Loucy (cell line): Measurements from ENCODE around the gene SLX4.

Experiments used
- H2AFZ ChIP-seq: fragments of 200-600 bp; sonication (generic); 2 replicates; pipeline ENCODE4 v1.6.0; 2016; ENCODE audit warnings: antibody characterized with exemption, mild to moderate bottlenecking, low read length, moderate library complexity
- H3F3A ChIP-seq: fragments of 200-600 bp; 2 replicates; pipeline ENCODE4 v1.6.0; 2016; ENCODE audit warnings: antibody characterized with exemption, low read depth, mild to moderate bottlenecking
- H3K27me3 ChIP-seq: fragments of 200-600 bp; sonication (generic); 2 replicates; pipeline ENCODE4 v1.6.1; 2014; ENCODE audit warnings: low read length, mild to moderate bottlenecking; ENCODE audit not compliant: insufficient read depth, poor library complexity, severe bottlenecking
- H3K36me3 ChIP-seq: fragments of 200-600 bp; sonication (generic); 2 replicates; pipeline ENCODE4 v1.6.1; 2016; ENCODE audit warnings: low read length; ENCODE audit not compliant: insufficient read depth
- H3K4me1 ChIP-seq: fragments of 200-600 bp; sonication (generic); 2 replicates; pipeline ENCODE4 v1.5.1; 2014; ENCODE audit warnings: low read length, mild to moderate bottlenecking; ENCODE audit not compliant: insufficient read depth, poor library complexity, severe bottlenecking
- H3K4me2 ChIP-seq: fragments of 200-600 bp; sonication (generic); 2 replicates; pipeline ENCODE4 v1.6.0; 2014; ENCODE audit warnings: antibody characterized with exemption, low read length, low read depth, mild to moderate bottlenecking; ENCODE audit not compliant: poor library complexity, severe bottlenecking
- H3K4me3 ChIP-seq: fragments of 200-600 bp; sonication (generic); 2 replicates; pipeline ENCODE4 v1.5.1; 2014; ENCODE audit warnings: low read length, mild to moderate bottlenecking, mixed read lengths; ENCODE audit not compliant: poor library complexity, severe bottlenecking
- H3K79me2 ChIP-seq: fragments of 200-600 bp; sonication (generic); 2 replicates; pipeline ENCODE4 v1.6.1; 2014; ENCODE audit warnings: low read length; ENCODE audit not compliant: insufficient read depth
- H3K9ac ChIP-seq: fragments of 200-600 bp; sonication (generic); 2 replicates; pipeline ENCODE4 v1.6.0; 2014; ENCODE audit warnings: mild to moderate bottlenecking, low read depth, low read length, moderate library complexity; ENCODE audit not compliant: poor library complexity, severe bottlenecking
- H3K9me2 ChIP-seq: fragments of 200-600 bp; sonication (generic); replicated peaks from 2 replicates; pipeline ENCODE4 v1.6.1; 2016; ENCODE audit warnings: low read depth, low read length, mixed read lengths
- H3K9me3 ChIP-seq: fragments of 200-600 bp; sonication (generic); 2 replicates; pipeline ENCODE4 v1.6.1; 2014; ENCODE audit warnings: mild to moderate bottlenecking, antibody characterized with exemption, low read length, low read depth; ENCODE audit not compliant: insufficient read depth
- H4K20me1 ChIP-seq: fragments of 200-600 bp; sonication (generic); 2 replicates; pipeline ENCODE4 v1.6.0; 2014; ENCODE audit warnings: antibody characterized with exemption, low read length, mild to moderate bottlenecking; ENCODE audit not compliant: insufficient read depth, poor library complexity, severe bottlenecking
- CTCF ChIP-seq: fragments of 200-600 bp; sonication (generic); conservative IDR thresholded peaks from 2 replicates; pipeline ENCODE4 v1.5.1; 2014; ENCODE audit warnings: mild to moderate bottlenecking, antibody characterized with exemption, low read length
- EZH2phosphoT487 ChIP-seq: fragments of 200-600 bp; IDR thresholded peaks from 2 replicates; pipeline ENCODE4 v1.6.1; 2018; ENCODE audit warnings: antibody characterized with exemption, mild to moderate bottlenecking, moderate library complexity, borderline replicate concordance

SLX4 gene

GRCh38 chr16:3591436-3591803 lies 20.0 kb downstream of the SLX4 start:
- H3K4me2 ChIP-seq: no peak overlapping the region
- H3K9ac ChIP-seq: no peak overlapping the region
- H3K27me3 ChIP-seq: no peaks in the 10 kb centered on the region
- H3F3A ChIP-seq: no peaks in the 10 kb centered on the region
- no peaks in the 10 kb centered on the region for H3K36me3 ChIP-seq
- H4K20me1 ChIP-seq: no peaks in the 10 kb centered on the region
- no peak overlapping the region for H2AFZ ChIP-seq
- no peaks in the 10 kb centered on the region for H3K9me3 ChIP-seq
- no peaks in the 10 kb centered on the region for H3K9me2 ChIP-seq
- no peak for TF ChIP-seq CTCF
- no peak for TF ChIP-seq EZH2phosphoT487
- H3K4me1 ChIP-seq: no peaks in the 10 kb centered on the region
- H3K4me3 ChIP-seq: no peak overlapping the region
- H3K79me2 ChIP-seq: no peaks in the 10 kb centered on the region

GRCh38 chr16:3590736-3591435 lies 20.5 kb downstream of the SLX4 start:
- Histone ChIP-seq H4K20me1 (no peaks in the 10 kb centered on the region), H3K36me3 (no peaks in the 10 kb centered on the region), H3K79me2 (no peaks in the 10 kb centered on the region), H3K27me3 (no peaks in the 10 kb centered on the region), H2AFZ (no peak overlapping the region), H3K9ac (no peak overlapping the region), H3K9me3 (no peaks in the 10 kb centered on the region), H3K4me3 (no peak overlapping the region), H3K4me2 (no peak overlapping the region), H3K9me2 (no peaks in the 10 kb centered on the region), H3F3A (no peaks in the 10 kb centered on the region), H3K4me1 (no peaks in the 10 kb centered on the region)
- TF ChIP-seq EZH2phosphoT487 (no peak), CTCF (no peak)

GRCh38 chr16:3589991-3590701 lies 21.3 kb downstream of the SLX4 start:
- no peaks in the 10 kb centered on the region for H4K20me1 ChIP-seq
- no peaks in the 10 kb centered on the region for H3K9me2 ChIP-seq
- H3K9me3 ChIP-seq: no peaks in the 10 kb centered on the region
- H3K79me2 ChIP-seq: no peaks in the 10 kb centered on the region
- H3K9ac ChIP-seq: no peak overlapping the region
- H3K4me1 ChIP-seq: no peaks in the 10 kb centered on the region
- H3K36me3 ChIP-seq: no peaks in the 10 kb centered on the region
- no peaks in the 10 kb centered on the region for H3K27me3 ChIP-seq
- no peak overlapping the region for H2AFZ ChIP-seq
- no peak for TF ChIP-seq CTCF
- no peak for TF ChIP-seq EZH2phosphoT487
- no peaks in the 10 kb centered on the region for H3F3A ChIP-seq
- no peak overlapping the region for H3K4me3 ChIP-seq
- no peak overlapping the region for H3K4me2 ChIP-seq
